Sigmoid colon (tissue), 7 donors: ENCODE measurements around the gene CDK14. TPM values are rescaled to one million over a fixed set of nuclear protein-coding genes. Genes with fewer than 3 reads are reported as not detected.

Experiments
- DNase-seq: peaks from one replicate; pipeline ENCODE4 v3.0.0-alpha.2; 2019
- H3K27ac ChIP-seq, 4 donors: fragments of 200-600 bp; sonication (generic); one replicate each; pipeline ENCODE4 v1.5.1; 2016 to 2019; ENCODE audit warnings: mild to moderate bottlenecking in 1 of 4
- H3K27me3 ChIP-seq, 3 donors: fragments of 200-600 bp; sonication (generic); one replicate each; pipeline ENCODE4 v1.5.1; 2019; ENCODE audit warnings: mild to moderate bottlenecking in 1 of 3
- H3K36me3 ChIP-seq, 4 donors: fragments of 200-600 bp; sonication (generic); one replicate each; pipeline ENCODE4 v1.5.1; 2016 to 2019
- H3K4me1 ChIP-seq, 4 donors: fragments of 200-600 bp; sonication (generic); one replicate each; pipeline ENCODE4 v1.5.1; 2017 to 2019
- H3K4me3 ChIP-seq, 4 donors: fragments of 200-600 bp; sonication (generic); one replicate each; pipeline ENCODE4 v1.5.1; 2017 to 2019; ENCODE audit warnings: mild to moderate bottlenecking in 2 of 4, moderate library complexity in 1 of 4
- H3K9me3 ChIP-seq, 4 donors: fragments of 200-600 bp in 3 of 4; sonication (generic) in 3 of 4; one replicate each; pipeline versions ENCODE4 v1.5.1 to v1.6.1; 2013 to 2019
- CTCF ChIP-seq, 4 experiments: fragments of 450-650 bp in 3 of 4; fragments of 200-600 bp in 1 of 4; IDR thresholded peaks; one replicate each; pipeline ENCODE4 v1.5.1; 2016 to 2019; ENCODE audit warnings: antibody characterized with exemption in 4 of 4, mild to moderate bottlenecking in 3 of 4, moderate library complexity in 2 of 4
- EP300 ChIP-seq, 4 donors: sonication (generic); formaldehyde crosslinking; IDR thresholded peaks; one replicate each; pipeline ENCODE4 v1.6.1; 2017; ENCODE audit warnings: antibody characterized with exemption in 4 of 4
- POLR2A ChIP-seq, 2 donors: fragments of 450-650 bp; IDR thresholded peaks; one replicate each; pipeline ENCODE4 v1.6.1; 2016; ENCODE audit warnings: antibody characterized with exemption in 2 of 2, mild to moderate bottlenecking in 2 of 2, moderate library complexity in 2 of 2
- POLR2AphosphoS5 ChIP-seq, 4 donors: sonication (generic); formaldehyde crosslinking; IDR thresholded peaks; one replicate each; pipeline ENCODE4 v1.6.1; 2017; ENCODE audit warnings: antibody characterized with exemption in 4 of 4
- WGBS, 2 donors: extraction: QIAGEN DNeasy Blood & Tissue Kit; methylation state at CpG; one replicate each; pipeline ENCODE4 v1.1.7; 2013; 5-methylcytosine and 5-hydroxymethylcytosine counted together
- intact Hi-C: fragments of 100-400 bp; cut with DNase I; formaldehyde crosslinking; loops from one replicate; pipeline ENCODE4 v1.15.1; 2023
- polyA plus RNA-seq, 3 donors: library from polyadenylated mRNA; stranded (reverse); fragments of 200-250 nt; gene quantifications; one replicate each; pipeline ENCODE4 v1.2.3, GENCODE V29; 2013
- total RNA-seq, 4 donors: library from RNA; depleted of rRNA; stranded (reverse); fragments of >200 nt; gene quantifications; one replicate each; pipeline ENCODE4 v1.1.0, GENCODE V29; 2016
- donor health status: healthy with polysubstance abuse.
- donor health status: Bipolar disorder and iron deficiency.
- donor health status: healthy.

Gene CDK14
- total and polyA plus RNA-seq, 7 donors: 0.92 to 19.3 (median 11.1) TPM

DNA sequence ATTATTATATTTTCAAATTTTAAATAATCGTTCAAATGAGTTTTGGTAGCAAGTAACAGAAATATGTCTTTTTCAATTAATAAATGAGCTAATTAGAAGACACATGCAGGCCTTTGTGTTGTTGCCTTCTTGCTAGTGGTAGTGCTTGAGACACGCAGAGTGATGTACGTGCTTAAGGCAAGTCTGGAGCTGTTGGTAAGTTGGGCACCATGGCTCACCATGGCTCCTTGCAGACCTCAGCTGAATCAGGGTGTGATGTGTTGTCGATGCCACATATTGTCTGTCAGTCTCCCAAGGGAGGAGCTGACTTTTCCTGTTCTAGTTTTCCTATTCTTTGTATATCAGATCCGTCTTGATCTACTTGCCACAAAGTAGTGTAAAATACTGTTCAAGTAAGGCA is 8.3 kb downstream of the CDK14 start:
- no peak overlapping the region for H3K4me3 ChIP-seq
- 92% methylated on average over 5 of the region's 5 CpGs for WGBS, 2 donors
- no peaks in the 10 kb centered on the region for H3K27me3 ChIP-seq
- no peak overlapping the region for H3K27ac ChIP-seq
- H3K4me1 ChIP-seq: peaks cover 0 to 7% (median 0%) of the 10 kb centered on the region in 4 donors
- no peak for DNase-seq
- intact Hi-C loops: no loop called here
- H3K36me3 ChIP-seq: no peaks in the 10 kb centered on the region
- no peaks in the 10 kb centered on the region for H3K9me3 ChIP-seq
- TF ChIP-seq POLR2AphosphoS5 (IDR thresholded peaks at IDR 0.05): no peak
- TF ChIP-seq EP300 (IDR thresholded peaks at IDR 0.05): no peak
- TF ChIP-seq POLR2A (IDR thresholded peaks at IDR 0.05): no peak
- TF ChIP-seq CTCF (IDR thresholded peaks at IDR 0.05): no peak

GRCh38 chr7:90605055-90605454 is 8.9 kb downstream of the CDK14 start:
- 78 to 84% methylated on average over 2 of the region's 2 CpGs for WGBS, 2 donors
- no peak overlapping the region for H3K4me3 ChIP-seq
- H3K27me3 ChIP-seq: no peaks in the 10 kb centered on the region
- no peak overlapping the region for H3K27ac ChIP-seq
- intact Hi-C loops: loop anchor here (5.0 kb wide), 1 partner anchor 1332 kb away; no protein-coding TSS in a partner anchor
- no peak for TF ChIP-seq POLR2AphosphoS5 (IDR thresholded peaks at IDR 0.05)
- no peak for TF ChIP-seq CTCF (IDR thresholded peaks at IDR 0.05)
- TF ChIP-seq EP300 (IDR thresholded peaks at IDR 0.05): no peak
- no peak for TF ChIP-seq POLR2A (IDR thresholded peaks at IDR 0.05)
- H3K4me1 ChIP-seq: peaks cover 0 to under 1% (median 0%) of the 10 kb centered on the region in 4 donors
- no peaks in the 10 kb centered on the region for H3K9me3 ChIP-seq
- H3K36me3 ChIP-seq: no peaks in the 10 kb centered on the region
- DNase-seq: no peak

DNA sequence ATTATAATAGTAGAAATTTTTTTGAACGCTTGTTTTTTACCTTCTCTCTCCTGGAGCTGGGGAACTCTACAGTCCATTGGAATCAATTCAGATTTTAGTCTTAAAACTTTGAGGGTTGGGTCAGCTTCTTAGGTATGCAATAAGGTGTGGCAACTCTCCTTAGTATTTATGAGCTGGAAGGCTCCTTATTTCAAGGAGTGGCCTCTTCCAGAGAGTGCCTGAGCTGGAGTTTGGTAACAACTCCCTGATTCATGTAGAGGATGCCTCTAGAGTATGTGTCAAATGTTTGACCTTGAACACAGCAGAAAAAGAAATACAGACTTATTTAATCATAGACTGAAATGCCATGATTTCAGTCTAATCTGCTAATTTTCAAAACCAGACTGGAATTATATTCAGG is 11.1 kb downstream of the CDK14 start:
- 92 to 94% methylated on average over 1 of the region's 1 CpG for WGBS, 2 donors
- H3K36me3 ChIP-seq: no peaks in the 10 kb centered on the region
- no peak overlapping the region for H3K27ac ChIP-seq
- H3K27me3 ChIP-seq: no peaks in the 10 kb centered on the region
- H3K9me3 ChIP-seq: no peaks in the 10 kb centered on the region
- no peak for DNase-seq
- intact Hi-C loops: loop anchor here (5.0 kb wide), 1 partner anchor 1330 kb away; no protein-coding TSS in a partner anchor
- no peaks in the 10 kb centered on the region for H3K4me1 ChIP-seq
- H3K4me3 ChIP-seq: no peak overlapping the region
- TF ChIP-seq POLR2A (IDR thresholded peaks at IDR 0.05) (no peak), EP300 (IDR thresholded peaks at IDR 0.05) (no peak), POLR2AphosphoS5 (IDR thresholded peaks at IDR 0.05) (no peak)

DNA sequence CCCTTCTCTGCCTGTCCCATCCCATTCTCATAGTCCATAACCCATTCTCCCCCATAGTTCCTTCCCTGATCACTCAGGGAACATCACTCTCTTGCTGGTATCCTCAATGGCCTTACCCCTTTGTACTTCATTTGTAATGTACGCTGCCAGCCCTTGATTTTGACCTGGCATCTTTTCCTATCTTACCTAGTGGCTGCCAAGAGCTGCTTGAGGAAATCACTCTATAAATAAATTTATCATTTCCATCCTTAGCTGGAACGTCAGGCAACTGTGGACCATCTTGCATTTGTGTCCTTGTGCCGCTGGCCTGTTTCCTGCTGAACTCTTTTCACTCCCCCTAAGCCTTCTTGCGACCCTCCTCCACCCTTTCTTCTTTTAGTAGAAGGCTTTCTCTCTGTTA is 14.0 kb downstream of the CDK14 start:
- TF ChIP-seq CTCF (IDR thresholded peaks at IDR 0.05) (no peak), POLR2A (IDR thresholded peaks at IDR 0.05) (no peak), POLR2AphosphoS5 (IDR thresholded peaks at IDR 0.05) (no peak), EP300 (IDR thresholded peaks at IDR 0.05) (no peak)
- Histone ChIP-seq H3K4me3 (no peak overlapping the region), H3K9me3 (no peaks in the 10 kb centered on the region), H3K27me3 (no peaks in the 10 kb centered on the region), H3K27ac (no peak overlapping the region), H3K36me3 (no peaks in the 10 kb centered on the region), H3K4me1 (peaks cover 0 to 6% (median 0%) of the 10 kb centered on the region in 4 donors)
- no peak for DNase-seq
- intact Hi-C loops: no loop called here
- 85 to 86% methylated on average over 4 of the region's 4 CpGs for WGBS, 2 donors

DNA sequence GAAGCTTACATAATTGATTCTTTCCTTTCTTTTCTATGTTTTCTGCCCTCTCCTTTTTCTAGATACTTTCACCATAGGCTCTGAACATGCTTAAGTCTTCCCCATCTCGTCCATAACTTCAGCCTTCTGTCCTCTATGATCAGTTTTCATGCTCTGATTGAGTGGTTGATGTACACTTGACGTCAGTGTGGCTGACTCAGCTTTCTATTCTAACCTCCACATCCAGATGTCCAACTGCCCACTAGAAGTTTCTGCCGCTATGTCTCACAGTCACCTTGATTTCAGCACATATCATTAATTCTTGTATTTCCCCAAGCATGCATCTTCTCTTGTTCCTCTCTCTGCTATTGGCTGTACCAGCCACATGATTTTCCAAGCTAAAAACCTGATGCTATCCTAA is 15.0 kb downstream of the CDK14 start:
- TF ChIP-seq POLR2AphosphoS5 (IDR thresholded peaks at IDR 0.05): no peak
- TF ChIP-seq EP300 (IDR thresholded peaks at IDR 0.05): no peak
- no peak for TF ChIP-seq POLR2A (IDR thresholded peaks at IDR 0.05)
- no peak for TF ChIP-seq CTCF (IDR thresholded peaks at IDR 0.05)

More for the DNA sequence above, 15.0 kb downstream of the CDK14 start:
- Histone ChIP-seq H3K4me1 (peaks cover 0 to 6% (median 0%) of the 10 kb centered on the region in 4 donors), H3K27ac (no peak overlapping the region), H3K27me3 (no peaks in the 10 kb centered on the region), H3K4me3 (no peak overlapping the region), H3K9me3 (no peaks in the 10 kb centered on the region), H3K36me3 (no peaks in the 10 kb centered on the region)
- no peak for DNase-seq
- WGBS, 2 donors: 72 to 73% methylated on average over 3 of the region's 3 CpGs
- intact Hi-C loops: no loop called here
